C4-2B (cell line): ENCODE results near the gene C1orf74.

Experiments used
- ZFX ChIP-seq: fragments of 450-650 bp; IDR thresholded peaks from 2 replicates; pipeline ENCODE4 v1.6.1; 2017
- TF ChIP-seq, protein P1 (sequence below): fragments of 450-650 bp; conservative IDR thresholded peaks from 2 replicates; pipeline ENCODE4 v1.5.1; 2017; ENCODE audit warnings: mild to moderate bottlenecking

DNA sequence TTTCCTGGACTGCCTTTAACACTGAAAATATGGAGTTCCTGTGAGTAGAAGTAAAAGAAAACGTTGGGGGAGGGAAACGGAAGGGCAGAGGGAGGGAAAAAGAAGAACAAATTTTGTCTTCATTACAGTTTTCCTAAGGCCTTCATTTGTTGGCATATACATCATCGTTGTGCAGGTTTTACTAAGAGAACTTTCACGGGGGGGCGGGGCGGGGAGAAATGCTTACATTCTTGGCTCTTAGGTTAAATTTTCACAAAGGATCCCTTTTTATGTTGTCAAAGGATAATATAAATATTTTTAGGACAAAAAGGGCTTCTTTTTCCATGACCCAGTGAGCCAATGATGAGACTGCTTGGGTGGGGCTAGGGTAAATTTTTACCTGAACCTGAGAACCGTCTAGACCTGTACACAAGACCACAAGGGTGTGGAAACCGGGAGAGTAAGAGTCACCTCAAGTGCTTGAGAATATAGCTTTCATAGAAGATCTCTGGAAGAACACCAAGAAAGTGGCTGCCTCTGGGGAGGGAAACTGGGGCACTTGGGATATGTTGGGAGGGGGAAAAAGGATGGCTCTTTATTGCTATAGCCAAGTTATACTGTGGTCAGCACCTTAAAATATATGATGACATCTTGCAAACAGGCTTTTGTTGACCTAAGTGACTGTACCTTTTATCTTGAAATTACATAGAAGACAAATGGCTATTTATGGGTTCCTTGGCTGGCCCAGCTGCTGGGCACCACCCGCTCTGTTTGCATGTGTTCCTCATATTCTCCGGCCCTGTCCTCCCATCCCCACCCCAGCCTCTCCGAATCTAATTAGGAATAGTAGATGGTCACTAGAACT lies 41.5 kb upstream of the C1orf74 start:
- TF ChIP-seq, protein P1, sequence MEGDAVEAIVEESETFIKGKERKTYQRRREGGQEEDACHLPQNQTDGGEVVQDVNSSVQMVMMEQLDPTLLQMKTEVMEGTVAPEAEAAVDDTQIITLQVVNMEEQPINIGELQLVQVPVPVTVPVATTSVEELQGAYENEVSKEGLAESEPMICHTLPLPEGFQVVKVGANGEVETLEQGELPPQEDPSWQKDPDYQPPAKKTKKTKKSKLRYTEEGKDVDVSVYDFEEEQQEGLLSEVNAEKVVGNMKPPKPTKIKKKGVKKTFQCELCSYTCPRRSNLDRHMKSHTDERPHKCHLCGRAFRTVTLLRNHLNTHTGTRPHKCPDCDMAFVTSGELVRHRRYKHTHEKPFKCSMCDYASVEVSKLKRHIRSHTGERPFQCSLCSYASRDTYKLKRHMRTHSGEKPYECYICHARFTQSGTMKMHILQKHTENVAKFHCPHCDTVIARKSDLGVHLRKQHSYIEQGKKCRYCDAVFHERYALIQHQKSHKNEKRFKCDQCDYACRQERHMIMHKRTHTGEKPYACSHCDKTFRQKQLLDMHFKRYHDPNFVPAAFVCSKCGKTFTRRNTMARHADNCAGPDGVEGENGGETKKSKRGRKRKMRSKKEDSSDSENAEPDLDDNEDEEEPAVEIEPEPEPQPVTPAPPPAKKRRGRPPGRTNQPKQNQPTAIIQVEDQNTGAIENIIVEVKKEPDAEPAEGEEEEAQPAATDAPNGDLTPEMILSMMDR = no peak
- no peak for TF ChIP-seq ZFX
